GM12872 (cell line): ENCODE data around the gene SPRED1.

Source experiments
- CTCF ChIP-seq: IDR thresholded peaks from 3 replicates; pipeline ENCODE4 v1.5.1; 2011; ENCODE audit warnings: low read depth, mild to moderate bottlenecking, low read length, moderate library complexity; ENCODE audit not compliant: insufficient read depth

SPRED1 gene

GRCh38 chr15:38312190-38312589, 59.6 kb downstream of the SPRED1 start:
- no peak for TF ChIP-seq CTCF

GRCh38 chr15:38316311-38316710, 63.7 kb downstream of the SPRED1 start:
- TF ChIP-seq CTCF, result no peak

GRCh38 chr15:38320181-38320580, 67.5 kb downstream of the SPRED1 start:
- no peak for TF ChIP-seq CTCF

GRCh38 chr15:38320866-38321265, 68.2 kb downstream of the SPRED1 start:
- no peak for TF ChIP-seq CTCF

GRCh38 chr15:38323895-38324294, 71.3 kb downstream of the SPRED1 start:
- no peak for TF ChIP-seq CTCF

GRCh38 chr15:38324939-38325647, 72.5 kb downstream of the SPRED1 start:
- no peak for TF ChIP-seq CTCF

- TF ChIP-seq CTCF, result no peak
These were observed 73.0 kb downstream of the SPRED1 start for GRCh38 chr15:38325648-38325990.

GRCh38 chr15:38332711-38333110, 80.1 kb downstream of the SPRED1 start:
- TF ChIP-seq CTCF, result no peak
